ENCODE data around the gene WNT3A.
"Not testable (repeated sequence)": the region's sequence is repeated elsewhere in the genome, so short reads cannot be mapped to it uniquely, and the experiment has no call there.

Gene WNT3A

GRCh38 chr1:228011721-228012311, 5.0 kb downstream of the WNT3A start:
- DNase-seq (ENCODE audit: low read depth in 2 of 2, low spot score in 1 of 2), result no peak

GRCh38 chr1:228012555-228012954, 5.8 kb downstream of the WNT3A start:
- DNase-seq (ENCODE audit: low read depth in 2 of 2, low spot score in 1 of 2), result no peak

GRCh38 chr1:228013131-228013934, 6.5 kb downstream of the WNT3A start:
- no peak for DNase-seq (ENCODE audit: low read depth in 2 of 2, low spot score in 1 of 2)

- DNase-seq (ENCODE audit: low read depth in 2 of 2, low spot score in 1 of 2), result no peak
These were observed 7.4 kb downstream of the WNT3A start for GRCh38 chr1:228013935-228014930.

- DNase-seq (ENCODE audit: low read depth in 2 of 2, low spot score in 1 of 2), result no peak
These were observed 8.7 kb downstream of the WNT3A start for GRCh38 chr1:228015276-228016180.

GRCh38 chr1:228016181-228016510, 9.3 kb downstream of the WNT3A start:
- no peak for DNase-seq (ENCODE audit: low read depth in 2 of 2, low spot score in 1 of 2)

GRCh38 chr1:228016653-228017355, 10.0 kb downstream of the WNT3A start:
- DNase-seq (ENCODE audit: low read depth in 2 of 2, low spot score in 1 of 2), result no peak

- DNase-seq (ENCODE audit: low read depth in 2 of 2, low spot score in 1 of 2), result no peak
These were observed 10.7 kb downstream of the WNT3A start for GRCh38 chr1:228017356-228018124.

- no peak for DNase-seq (ENCODE audit: low read depth in 2 of 2, low spot score in 1 of 2)
These were observed 11.3 kb downstream of the WNT3A start for GRCh38 chr1:228018125-228018398.

GRCh38 chr1:228018961-228019721, 12.3 kb downstream of the WNT3A start:
- DNase-seq (ENCODE audit: low read depth in 2 of 2, low spot score in 1 of 2), result no peak

GRCh38 chr1:228019722-228020083, 12.9 kb downstream of the WNT3A start:
- DNase-seq (ENCODE audit: low read depth in 2 of 2, low spot score in 1 of 2), result not testable (repeated sequence)

- no peak for DNase-seq (ENCODE audit: low read depth in 2 of 2, low spot score in 1 of 2)
These were observed 14.0 kb downstream of the WNT3A start for GRCh38 chr1:228020686-228021354.

GRCh38 chr1:228021355-228022030, 14.7 kb downstream of the WNT3A start:
- no peak for DNase-seq (ENCODE audit: low read depth in 2 of 2, low spot score in 1 of 2)

- no peak for DNase-seq (ENCODE audit: low read depth in 2 of 2, low spot score in 1 of 2)
These were observed 15.9 kb downstream of the WNT3A start for GRCh38 chr1:228022571-228023293.

- DNase-seq (ENCODE audit: low read depth in 2 of 2, low spot score in 1 of 2), result no peak
These were observed 16.5 kb downstream of the WNT3A start for GRCh38 chr1:228023294-228023639.

GRCh38 chr1:228029281-228029680, 22.5 kb downstream of the WNT3A start:
- no peak for DNase-seq (ENCODE audit: low read depth in 2 of 2, low spot score in 1 of 2)

All from stimulated activated CD8-positive, alpha-beta memory T cell treated with anti-CD3 and anti-CD28 coated beads, Interleukin-4, amount 100 ng/mL, for 4 hours (primary cell).